ENCODE data around the gene KRTAP5-4. TPM values are rescaled to one million over a fixed set of nuclear protein-coding genes. Genes with fewer than 3 reads are reported as not detected.

The KRTAP5-4 gene
- total RNA-seq, 2 donors from 2014 or later, result not detected

- Histone ChIP-seq H3K27ac (peak overlapping the region; percentile 53 to 68), H3K4me1 (ENCODE audit: control insufficient read depth in 1 of 2, low read depth in 2 of 2) (peaks cover 9 to 39% of the 10 kb centered on the region in 2 donors), H3K4me3 (peak overlapping the region; percentile 88), H3K9me3 (no peaks in the 10 kb centered on the region), H3K27me3 (replicated peaks; ENCODE audit: insufficient read depth) (no peaks in the 10 kb centered on the region), H3K36me3 (no peaks in the 10 kb centered on the region)
- TF ChIP-seq CTCF (IDR thresholded peaks at IDR 0.05), result peak; percentile 67
- DNase-seq (ENCODE audit: low spot score), result no peak
- ATAC-seq (ENCODE audit: insufficient number of reproducible peaks, low FRiP score, low read depth), result no peak
These were observed 47.6 kb downstream of the KRTAP5-4 start for GRCh38 chr11:1574238-1574932.

GRCh38 chr11:1573903-1574237 is 48.1 kb downstream of the KRTAP5-4 start:
- ATAC-seq (ENCODE audit: insufficient number of reproducible peaks, low FRiP score, low read depth) (no peak), DNase-seq (ENCODE audit: low spot score) (no peak)
- Histone ChIP-seq H3K36me3 (no peaks in the 10 kb centered on the region), H3K4me3 (peak overlapping the region; percentile 88), H3K9me3 (no peaks in the 10 kb centered on the region), H3K27ac (peak overlapping the region; percentile 53 to 68), H3K4me1 (ENCODE audit: control insufficient read depth in 1 of 2, low read depth in 2 of 2) (peaks cover 10 to 44% of the 10 kb centered on the region in 2 donors), H3K27me3 (replicated peaks; ENCODE audit: insufficient read depth) (no peaks in the 10 kb centered on the region)
- TF ChIP-seq CTCF (IDR thresholded peaks at IDR 0.05), result no peak

- Histone ChIP-seq H3K27ac (peak overlapping the region; percentile 53 to 68), H3K4me1 (ENCODE audit: control insufficient read depth in 1 of 2, low read depth in 2 of 2) (peaks cover 14 to 50% of the 10 kb centered on the region in 2 donors), H3K27me3 (replicated peaks; ENCODE audit: insufficient read depth) (no peaks in the 10 kb centered on the region), H3K36me3 (no peaks in the 10 kb centered on the region), H3K4me3 (peak overlapping the region; percentile 88), H3K9me3 (no peaks in the 10 kb centered on the region)
- no peak for TF ChIP-seq CTCF (IDR thresholded peaks at IDR 0.05)
- ATAC-seq (ENCODE audit: insufficient number of reproducible peaks, low FRiP score, low read depth), result no peak
- no peak for DNase-seq (ENCODE audit: low spot score)
These were observed 48.6 kb downstream of the KRTAP5-4 start for GRCh38 chr11:1573077-1573902.

- Histone ChIP-seq H3K4me3 (peak within 1 kb of the TSS; percentile 94), H3K27ac (peak within 1 kb of the TSS; percentile 67 to 69), H3K27me3 (replicated peaks; ENCODE audit: insufficient read depth) (no peaks in the 10 kb centered on the region), H3K9me3 (no peaks in the 10 kb centered on the region), H3K4me1 (ENCODE audit: control insufficient read depth in 1 of 2, low read depth in 2 of 2) (peaks cover 14 to 53% of the 10 kb centered on the region in 2 donors), H3K36me3 (no peaks in the 10 kb centered on the region)
- peak; percentile 76 for DNase-seq (ENCODE audit: low spot score)
- ATAC-seq (ENCODE audit: insufficient number of reproducible peaks, low FRiP score, low read depth), result peak; percentile 85
- TF ChIP-seq CTCF (IDR thresholded peaks at IDR 0.05), result no peak
These were observed 49.5 kb downstream of the KRTAP5-4 start, which contains the start of gene DUSP8 for GRCh38 chr11:1572197-1573076. Gene DUSP8, minus strand, starts transcription at chr11:1572271. Its CDS starts 6,445 bp downstream, at chr11:1565826.

All from thoracic aorta (tissue), 2 donors.